NCI-H510A treated with DMSO at 0.1 percent for 48 hours (cell line): ENCODE measurements around the gene PTPN11.
A peak's percentile ranks its signal among the peaks of the same experiment; 100 is the strongest.
"Not testable (repeated sequence)": the region's sequence is repeated elsewhere in the genome, so short reads cannot be mapped to it uniquely, and the experiment has no call there.

Source experiments
- DNase-seq: peaks from one replicate; lab custom pipeline; 2025; lab: John Stamatoyannopoulos, UW

The PTPN11 gene

GRCh38 chr12:112409064-112409905 is 9.5 kb upstream of the PTPN11 start, which contains the start of gene RPL6:
TSS of gene RPL6 (minus strand) at chr12:112409605. CDS start at chr12:112408656, 949 bp downstream.
- peak; percentile 92 for DNase-seq

- no peak for DNase-seq
Observed at GRCh38 chr12:112409906-112410244, 8.9 kb upstream of the PTPN11 start.

GRCh38 chr12:112413855-112414625 is 4.7 kb upstream of the PTPN11 start:
- no peak for DNase-seq

- DNase-seq = not testable (repeated sequence)
Observed at GRCh38 chr12:112415457-112415856, 3.3 kb upstream of the PTPN11 start.

GRCh38 chr12:112418273-112418607 is 507 bp upstream of the PTPN11 start:
- no peak for DNase-seq

GRCh38 chr12:112419297-112420133 is 768 bp downstream of the PTPN11 start:
- no peak for DNase-seq

GRCh38 chr12:112420740-112421139 is 2.0 kb downstream of the PTPN11 start:
- DNase-seq = no peak

GRCh38 chr12:112421363-112421762 is 2.6 kb downstream of the PTPN11 start:
- DNase-seq = no peak

- no peak for DNase-seq
Observed at GRCh38 chr12:112422531-112422930, 3.8 kb downstream of the PTPN11 start.

- no peak for DNase-seq
Observed at GRCh38 chr12:112424126-112424525, 5.4 kb downstream of the PTPN11 start.

- DNase-seq = no peak
Observed at GRCh38 chr12:112425582-112426382, 7.0 kb downstream of the PTPN11 start.

GRCh38 chr12:112427760-112428159 is 9.0 kb downstream of the PTPN11 start:
- no peak for DNase-seq

GRCh38 chr12:112430929-112431328 is 12.2 kb downstream of the PTPN11 start:
- DNase-seq = no peak

- no peak for DNase-seq
Observed at GRCh38 chr12:112431965-112432364, 13.2 kb downstream of the PTPN11 start.

GRCh38 chr12:112433551-112433950 is 14.8 kb downstream of the PTPN11 start:
- DNase-seq = no peak

GRCh38 chr12:112438645-112439044 is 19.9 kb downstream of the PTPN11 start:
- not testable (repeated sequence) for DNase-seq

GRCh38 chr12:112439769-112440168 is 21.0 kb downstream of the PTPN11 start:
- no peak for DNase-seq

GRCh38 chr12:112440653-112441052 is 21.9 kb downstream of the PTPN11 start:
- DNase-seq = not testable (repeated sequence)

- DNase-seq = no peak
Observed at GRCh38 chr12:112443916-112444315, 25.2 kb downstream of the PTPN11 start.

- DNase-seq = no peak
Observed at GRCh38 chr12:112446008-112446725, 27.4 kb downstream of the PTPN11 start.

- no peak for DNase-seq
Observed at GRCh38 chr12:112447106-112447505, 28.4 kb downstream of the PTPN11 start.
